Measurements from ENCODE around the gene EXOSC1.
"Not testable (repeated sequence)": the region's sequence is repeated elsewhere in the genome, so short reads cannot be mapped to it uniquely, and the experiment has no call there.

Gene EXOSC1

GRCh38 chr10:97434055-97434454 lies 11.8 kb downstream of the EXOSC1 start:
- DNase-seq (ENCODE audit: low read depth in 2 of 2), result no peak
- TF ChIP-seq, protein P1, sequence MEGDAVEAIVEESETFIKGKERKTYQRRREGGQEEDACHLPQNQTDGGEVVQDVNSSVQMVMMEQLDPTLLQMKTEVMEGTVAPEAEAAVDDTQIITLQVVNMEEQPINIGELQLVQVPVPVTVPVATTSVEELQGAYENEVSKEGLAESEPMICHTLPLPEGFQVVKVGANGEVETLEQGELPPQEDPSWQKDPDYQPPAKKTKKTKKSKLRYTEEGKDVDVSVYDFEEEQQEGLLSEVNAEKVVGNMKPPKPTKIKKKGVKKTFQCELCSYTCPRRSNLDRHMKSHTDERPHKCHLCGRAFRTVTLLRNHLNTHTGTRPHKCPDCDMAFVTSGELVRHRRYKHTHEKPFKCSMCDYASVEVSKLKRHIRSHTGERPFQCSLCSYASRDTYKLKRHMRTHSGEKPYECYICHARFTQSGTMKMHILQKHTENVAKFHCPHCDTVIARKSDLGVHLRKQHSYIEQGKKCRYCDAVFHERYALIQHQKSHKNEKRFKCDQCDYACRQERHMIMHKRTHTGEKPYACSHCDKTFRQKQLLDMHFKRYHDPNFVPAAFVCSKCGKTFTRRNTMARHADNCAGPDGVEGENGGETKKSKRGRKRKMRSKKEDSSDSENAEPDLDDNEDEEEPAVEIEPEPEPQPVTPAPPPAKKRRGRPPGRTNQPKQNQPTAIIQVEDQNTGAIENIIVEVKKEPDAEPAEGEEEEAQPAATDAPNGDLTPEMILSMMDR (IDR thresholded peaks at IDR 0.05; ENCODE audit: low read depth, low read length), result no peak

DNA sequence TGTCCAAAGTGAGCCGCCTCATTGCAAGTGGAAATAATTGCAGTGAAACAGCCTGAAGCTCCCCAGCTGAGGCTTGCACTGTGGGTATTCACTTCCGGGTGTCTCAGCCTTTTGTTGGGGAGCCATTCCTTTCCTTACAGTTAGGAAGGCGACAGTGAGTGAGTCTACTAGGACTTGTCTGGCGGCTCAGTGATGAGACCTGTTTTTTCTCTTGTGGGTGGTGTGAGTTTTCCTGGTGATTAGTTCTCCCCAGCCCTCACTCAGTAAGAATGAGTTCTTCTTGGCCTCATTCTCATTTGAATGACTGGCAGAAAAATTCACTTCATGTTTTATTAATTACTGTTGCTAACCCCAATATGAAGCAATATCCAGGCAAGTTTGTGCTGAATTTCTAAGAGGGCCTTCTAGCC lies 17.2 kb downstream of the EXOSC1 start:
- TF ChIP-seq, protein P1 (IDR thresholded peaks at IDR 0.05; ENCODE audit: low read depth, low read length), result no peak
- DNase-seq (ENCODE audit: low read depth in 2 of 2), result peak in 1 of 2 donors; percentile 44
- peak overlapping the region in 1 of 2 donors; percentile 92 for H3K4me3 ChIP-seq (replicated peaks in 1 of 2; ENCODE audit: low read depth in 2 of 2, low read length in 2 of 2)

More at GRCh38 chr10:97434055-97434454, 11.8 kb downstream of the EXOSC1 start:
- no peak overlapping the region for H3K4me3 ChIP-seq (replicated peaks in 1 of 2; ENCODE audit: low read depth in 2 of 2, low read length in 2 of 2)

DNA sequence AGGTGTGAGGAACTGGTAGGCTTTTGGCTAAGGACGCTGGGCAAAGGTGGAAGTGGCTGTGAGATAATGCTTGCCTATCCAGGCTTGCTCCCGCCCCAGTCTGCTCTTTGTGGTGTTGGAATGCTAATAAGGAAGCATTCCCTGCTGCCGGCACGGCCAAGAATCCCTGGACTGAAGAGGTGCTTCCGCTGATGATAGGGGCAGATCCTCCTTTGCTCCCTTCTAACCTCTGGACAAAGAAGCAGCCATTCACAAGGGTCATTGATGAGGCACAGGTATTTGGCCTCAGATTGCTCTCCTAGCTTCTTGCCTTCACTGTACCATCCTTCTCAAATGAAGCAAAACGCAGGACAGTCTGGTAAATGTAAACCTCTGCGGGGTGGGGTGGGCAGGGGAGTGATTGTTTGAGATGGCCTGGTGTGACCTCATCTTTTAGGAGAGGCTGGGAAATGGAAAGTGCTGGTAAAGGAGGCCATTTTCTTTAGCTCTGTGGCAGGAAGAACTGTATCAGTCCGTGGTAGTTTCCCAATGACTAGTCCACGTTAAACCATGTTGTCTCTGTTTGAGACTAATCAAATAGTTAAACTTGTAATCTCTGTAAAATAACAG lies 18.1 kb downstream of the EXOSC1 start:
- peak overlapping the region; percentile 76 to 92 for H3K4me3 ChIP-seq (replicated peaks in 1 of 2; ENCODE audit: low read depth in 2 of 2, low read length in 2 of 2)
- peak; percentile 33 to 48 for DNase-seq (ENCODE audit: low read depth in 2 of 2)
- TF ChIP-seq, protein P1 (IDR thresholded peaks at IDR 0.05; ENCODE audit: low read depth, low read length), result no peak

GRCh38 chr10:97426776-97427570 lies 18.8 kb downstream of the EXOSC1 start:
- H3K4me3 ChIP-seq (replicated peaks in 1 of 2; ENCODE audit: low read depth in 2 of 2, low read length in 2 of 2), result peak overlapping the region; percentile 76 to 92
- peak in 1 of 2 donors; percentile 37 for DNase-seq (ENCODE audit: low read depth in 2 of 2)
- TF ChIP-seq, protein P1 (IDR thresholded peaks at IDR 0.05; ENCODE audit: low read depth, low read length), result no peak

GRCh38 chr10:97425964-97426775 lies 19.6 kb downstream of the EXOSC1 start, which contains the start of gene PGAM1:
Gene PGAM1 (plus strand): TSS chr10:97426191. CDS start chr10:97426308, 117 bp downstream.
- TF ChIP-seq, protein P1 (IDR thresholded peaks at IDR 0.05; ENCODE audit: low read depth, low read length), result peak; percentile 63
- peak within 1 kb of the TSS; percentile 76 to 92 for H3K4me3 ChIP-seq (replicated peaks in 1 of 2; ENCODE audit: low read depth in 2 of 2, low read length in 2 of 2)

GRCh38 chr10:97423757-97424098 lies 22.1 kb downstream of the EXOSC1 start:
- not testable (repeated sequence) for DNase-seq (ENCODE audit: low read depth in 2 of 2); H3K4me3 ChIP-seq (replicated peaks in 1 of 2; ENCODE audit: low read depth in 2 of 2, low read length in 2 of 2)

More at GRCh38 chr10:97425964-97426775, 19.6 kb downstream of the EXOSC1 start, which contains the start of gene PGAM1:
- peak; percentile 96 to 98 for DNase-seq (ENCODE audit: low read depth in 2 of 2)

All from cardiac fibroblast (primary cell).